DMS114 treated with DMSO at 0.1 percent for 48 hours (cell line): ENCODE measurements around the gene CNOT9.

Experiments
- DNase-seq: peaks from one replicate; lab custom pipeline; 2025; ENCODE audit not compliant: unreplicated experiment; lab: John Stamatoyannopoulos, UW

Gene CNOT9

DNA sequence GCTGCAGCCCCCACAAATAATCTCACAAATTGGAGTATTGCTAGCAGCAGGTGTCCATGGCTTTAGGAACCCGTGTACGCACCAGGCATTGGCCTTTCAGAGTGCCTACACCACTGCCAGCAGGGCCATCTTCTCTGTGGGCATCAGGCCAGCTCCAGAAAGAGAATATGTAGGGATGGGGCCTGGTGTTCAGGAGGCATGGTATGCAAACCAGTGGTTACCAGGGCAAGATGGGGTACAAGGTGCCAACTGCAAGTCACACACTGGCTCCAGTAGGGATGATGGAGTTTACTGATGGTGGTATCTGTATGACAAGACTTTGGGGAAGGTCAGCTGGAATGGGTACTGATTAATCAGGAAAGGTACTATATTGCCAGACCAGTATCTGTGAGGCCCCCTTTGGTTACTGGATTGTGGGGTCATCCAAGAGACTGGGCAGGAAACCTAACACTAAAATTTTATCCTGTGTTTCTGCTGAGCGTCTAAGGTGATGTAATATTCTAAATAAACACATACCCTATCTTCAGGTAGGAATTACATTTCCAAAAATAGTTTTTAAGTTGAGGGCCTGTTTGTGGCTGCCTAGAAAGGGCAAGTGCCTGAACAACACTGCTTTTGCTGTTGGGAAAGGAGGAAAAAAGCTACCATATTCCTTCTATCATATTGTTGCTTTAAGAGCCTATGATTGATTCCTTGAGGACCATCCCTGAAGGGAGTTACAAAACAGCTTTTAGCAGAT, 9.0 kb downstream of the CNOT9 start:
- DNase-seq, result no peak

GRCh38 chr2:218578272-218578877, 9.7 kb downstream of the CNOT9 start:
- no peak for DNase-seq

DNA sequence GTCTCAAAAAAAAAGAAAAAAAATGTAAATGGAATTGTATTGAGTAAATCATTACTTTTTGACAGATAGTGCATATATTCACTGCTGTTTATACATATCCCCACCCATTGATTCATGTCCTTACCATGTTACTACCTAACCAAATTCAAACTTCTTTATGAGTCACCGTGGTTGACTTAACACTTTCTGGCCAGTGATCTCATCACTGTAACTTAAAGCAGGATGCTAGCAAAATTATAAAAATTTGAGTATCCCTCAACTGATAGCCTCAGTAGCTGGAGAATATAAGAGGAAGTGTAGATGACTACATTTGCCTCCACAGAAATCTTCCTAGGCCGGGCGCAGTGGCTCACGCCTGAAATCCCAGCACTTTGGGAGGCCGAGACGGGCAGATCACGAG, 13.4 kb downstream of the CNOT9 start:
- no peak for DNase-seq

DNA sequence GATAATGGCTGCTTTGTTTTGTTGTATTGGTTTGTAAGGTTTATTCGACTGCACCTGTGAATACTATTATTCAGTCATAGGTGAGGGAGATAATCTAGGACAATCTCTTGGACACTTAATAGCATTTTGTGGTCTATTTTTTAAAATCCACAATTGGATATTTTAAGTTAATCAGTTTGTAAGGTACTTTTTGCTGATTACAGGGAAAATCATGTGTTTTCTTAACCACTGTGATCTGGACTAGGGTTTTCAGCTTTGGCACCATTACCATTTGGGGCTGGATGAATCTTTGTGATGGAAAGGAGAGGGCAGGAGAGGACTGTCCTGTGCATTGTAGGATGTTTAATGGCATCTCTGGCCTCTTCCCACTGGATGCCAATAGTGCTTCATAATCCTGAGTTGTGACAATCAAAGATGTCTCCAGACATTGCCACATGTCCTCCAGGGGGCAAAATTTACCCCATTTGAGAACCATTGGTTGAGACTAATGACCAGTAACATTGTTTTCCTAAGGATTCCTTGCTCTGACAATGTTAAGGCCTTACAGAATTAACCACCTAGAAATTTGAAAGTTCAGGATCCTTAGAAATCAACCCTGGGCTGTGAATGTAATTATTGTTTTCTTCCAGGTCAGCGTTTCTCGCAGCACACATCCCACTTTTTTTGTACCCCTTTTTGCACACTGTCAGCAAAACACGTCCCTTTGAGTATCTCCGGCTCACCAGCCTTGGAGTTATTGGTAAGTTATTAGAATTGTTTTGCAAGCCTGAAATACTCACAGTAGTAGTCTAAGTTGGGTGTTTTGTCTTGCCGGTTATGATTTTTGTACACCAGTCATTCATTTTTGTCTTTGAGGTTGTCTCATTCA, 15.6 kb downstream of the CNOT9 start:
- no peak for DNase-seq

- no peak for DNase-seq
These were observed 16.9 kb downstream of the CNOT9 start for GRCh38 chr2:218585541-218585940.

- DNase-seq, result no peak
These were observed 36.8 kb downstream of the CNOT9 start for GRCh38 chr2:218605432-218605831.

GRCh38 chr2:218607436-218608115, 38.9 kb downstream of the CNOT9 start, which contains the start of gene PLCD4:
TSS of gene PLCD4 (plus strand) at chr2:218607899. CDS start at chr2:218615740, 7,841 bp downstream.
- no peak for DNase-seq

DNA sequence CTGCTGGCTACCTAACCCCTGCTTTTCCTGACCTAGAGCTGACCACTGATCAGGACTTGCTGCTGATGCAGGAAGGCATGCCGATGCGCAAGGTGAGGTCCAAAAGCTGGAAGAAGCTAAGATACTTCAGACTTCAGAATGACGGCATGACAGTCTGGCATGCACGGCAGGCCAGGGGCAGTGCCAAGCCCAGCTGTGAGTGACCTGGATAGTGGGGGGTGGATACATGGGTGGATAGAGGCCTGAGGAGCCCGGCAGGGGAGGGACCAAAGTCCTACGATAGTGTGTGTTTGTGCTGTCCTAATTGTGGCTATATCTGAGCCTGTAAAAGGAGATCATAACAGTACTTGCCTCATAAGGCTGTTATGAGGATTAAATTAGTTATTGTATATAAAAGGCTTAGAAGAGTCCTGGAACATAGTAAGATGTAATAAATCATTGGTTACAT, 47.3 kb downstream of the CNOT9 start:
- DNase-seq, result no peak

GRCh38 chr2:218618102-218618860, 49.6 kb downstream of the CNOT9 start:
- DNase-seq, result no peak

- DNase-seq, result no peak
These were observed 52.4 kb downstream of the CNOT9 start for GRCh38 chr2:218621007-218621406.

GRCh38 chr2:218622606-218623365, 54.1 kb downstream of the CNOT9 start:
- no peak for DNase-seq

- no peak for DNase-seq
These were observed 54.7 kb downstream of the CNOT9 start for GRCh38 chr2:218623366-218623705.

DNA sequence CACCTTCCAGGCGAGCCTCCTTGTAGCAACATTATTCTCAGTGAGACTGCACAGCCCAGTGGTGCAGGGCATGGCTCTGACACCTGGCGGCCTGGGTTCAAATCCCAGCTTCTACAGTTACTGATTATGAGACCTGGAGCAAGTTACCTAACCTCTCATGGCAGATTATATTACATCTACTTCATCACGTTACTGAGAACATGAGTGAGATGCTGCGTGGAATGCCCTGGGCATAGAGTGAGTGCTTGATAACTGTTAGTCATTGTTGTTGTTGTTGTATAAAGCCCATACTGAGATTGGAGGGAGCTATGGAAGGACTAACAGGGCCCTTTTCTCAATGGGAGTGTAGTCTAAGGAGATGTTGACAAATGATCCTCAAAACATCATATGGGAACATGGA, 57.7 kb downstream of the CNOT9 start:
- DNase-seq, result no peak

DNA sequence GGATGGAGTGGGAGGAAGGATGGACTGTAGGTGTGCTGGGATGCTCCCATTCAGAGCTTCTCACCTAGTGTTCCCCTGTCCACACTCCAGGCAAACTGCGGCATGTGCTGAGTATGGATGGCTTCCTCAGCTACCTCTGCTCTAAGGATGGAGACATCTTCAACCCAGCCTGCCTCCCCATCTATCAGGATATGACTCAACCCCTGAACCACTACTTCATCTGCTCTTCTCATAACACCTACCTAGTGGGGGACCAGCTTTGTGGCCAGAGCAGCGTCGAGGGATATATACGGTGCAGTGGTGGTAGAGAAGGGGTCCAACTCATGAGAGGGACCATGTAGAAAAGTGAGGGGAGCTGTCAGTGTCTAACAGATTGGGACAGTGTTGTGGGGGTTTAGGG, 59.3 kb downstream of the CNOT9 start:
- DNase-seq, result no peak

DNA sequence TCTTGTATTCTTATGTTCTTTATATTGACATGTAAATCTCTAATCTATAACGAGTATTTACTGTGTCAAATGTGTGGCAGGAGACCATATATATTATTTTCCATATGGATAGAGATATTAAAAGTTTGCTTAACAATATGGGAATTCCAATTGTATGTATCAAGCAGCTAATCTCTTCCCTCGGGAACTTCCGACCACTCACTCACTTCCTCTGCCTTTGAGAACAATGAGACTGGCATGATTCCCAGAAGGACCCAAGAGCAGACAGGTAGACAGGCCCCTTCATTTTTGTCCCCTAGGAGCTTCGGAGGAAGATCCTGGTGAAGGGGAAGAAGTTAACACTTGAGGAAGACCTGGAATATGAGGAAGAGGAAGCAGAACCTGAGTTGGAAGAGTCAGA, 63.2 kb downstream of the CNOT9 start:
- no peak for DNase-seq

DNA sequence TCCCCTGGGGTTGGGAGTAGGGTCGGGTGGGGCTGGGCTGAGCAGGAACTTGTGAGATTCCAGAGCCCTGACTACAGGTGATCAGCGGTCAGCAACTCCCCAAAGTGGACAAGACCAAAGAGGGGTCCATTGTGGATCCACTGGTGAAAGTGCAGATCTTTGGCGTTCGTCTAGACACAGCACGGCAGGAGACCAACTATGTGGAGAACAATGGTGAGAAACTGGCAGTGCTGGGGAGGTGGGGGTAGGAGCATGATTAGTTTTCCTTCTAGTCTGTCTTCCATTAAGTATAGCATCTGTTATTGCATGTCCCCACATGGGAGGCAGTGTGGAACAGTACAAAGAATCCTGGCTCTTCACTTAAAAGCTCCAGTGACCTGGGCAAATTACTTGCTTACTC, 67.1 kb downstream of the CNOT9 start:
- no peak for DNase-seq

GRCh38 chr2:218638372-218638771, 69.7 kb downstream of the CNOT9 start:
- no peak for DNase-seq

DNA sequence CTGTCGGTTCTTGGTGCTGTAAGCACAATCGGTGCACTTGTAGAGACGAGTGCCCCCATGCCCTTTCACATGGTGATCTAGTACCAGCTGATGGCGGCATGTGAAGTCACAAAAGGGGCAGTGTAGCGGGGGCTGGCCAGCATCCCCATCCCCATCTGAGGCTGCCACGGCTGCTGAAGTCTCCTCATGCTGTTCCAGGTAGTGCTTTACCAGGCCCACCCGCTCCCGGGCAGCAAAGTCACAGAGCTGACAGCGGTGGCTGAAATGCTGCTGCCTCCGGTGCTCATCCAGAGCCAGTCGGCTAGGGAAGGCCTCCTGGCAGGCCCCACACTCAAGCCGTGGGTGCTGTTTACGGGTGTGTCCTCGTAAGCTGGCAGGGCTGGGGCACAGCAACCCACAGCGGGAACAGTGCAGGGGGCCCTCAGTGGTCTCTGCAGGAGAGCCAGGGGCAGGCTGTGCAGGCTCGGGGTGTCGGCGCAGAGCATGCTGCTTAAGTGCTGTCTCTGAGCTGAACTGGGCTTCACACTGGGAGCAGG, 73.5 kb downstream of the CNOT9 start:
- no peak for DNase-seq

DNA sequence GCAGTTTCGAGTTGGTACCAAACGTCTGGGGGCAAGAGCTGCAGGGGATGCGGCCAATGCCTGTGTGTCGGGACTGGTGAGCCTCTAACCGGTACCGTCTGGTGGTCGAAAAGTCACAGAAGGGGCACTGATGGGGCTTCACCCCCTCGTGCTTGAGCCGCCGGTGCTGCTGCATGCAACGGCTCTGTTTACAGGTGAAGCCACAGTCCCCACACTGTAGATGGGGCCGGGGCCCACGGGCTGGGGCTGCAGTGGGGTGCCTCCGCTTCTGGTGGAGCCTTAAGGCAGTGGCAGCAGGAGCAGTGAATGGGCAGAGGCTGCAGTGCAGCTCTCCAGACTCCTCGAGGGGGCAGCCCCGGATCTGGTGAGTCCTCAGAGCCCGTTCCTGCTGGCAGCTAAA, 74.1 kb downstream of the CNOT9 start:
- no peak for DNase-seq
